Left cardiac atrium (tissue), 4 donors: ENCODE data around the gene GPR18. TPM values are rescaled to one million over a fixed set of nuclear protein-coding genes. Genes with fewer than 3 reads are reported as not detected.
A peak's percentile ranks its signal among the peaks of the same experiment; 100 is the strongest.
"Not testable (repeated sequence)": the region's sequence is repeated elsewhere in the genome, so short reads cannot be mapped to it uniquely, and the experiment has no call there.

Experiments
- ATAC-seq, 2 donors: fragments of 200-7000 bp; cut with Tn5 transposase; one replicate each; pipeline ENCODE4 v1.9.1; 2020; ENCODE audit warnings: mild to moderate bottlenecking in 2 of 2, moderate library complexity in 2 of 2
- DNase-seq: peaks from one replicate; pipeline ENCODE4 v3.0.0-alpha.2; 2020
- intact Hi-C, 2 donors: fragments of 100-400 bp; cut with DNase I; formaldehyde crosslinking; loops; one replicate each; pipeline versions ENCODE4 v1.14.1 to v1.15.1; 2022 to 2023
- total RNA-seq, 2 donors: library from RNA; stranded (reverse); fragmentation: NEBNext Ultra II Directional; extraction: Animal tissue kit (Norgen Biotek cat#: 25700); gene quantifications; one replicate each; pipeline ENCODE4 v1.2.1, GENCODE V29; 2021
- donor health status: DM: no; HTN: yes; CAD: no.
- donor health status: DM: no; HTN: yes; CAD: no; lungs with severe emphysema.
- donor health status: DM: yes; HTN: yes; CAD: no.
- donor health status: Dilated cardiomyopathy.

GPR18 gene
- total RNA-seq, 2 donors from 2014 or later: not detected

GRCh38 chr13:99218969-99219368, 39.2 kb downstream of the GPR18 start:
- ATAC-seq (peak in 1 of 2 donors; percentile 40), DNase-seq (no peak)
- intact Hi-C loops: no loop called here

GRCh38 chr13:99218545-99218944, 39.6 kb downstream of the GPR18 start:
- peak; percentile 61 to 79 for ATAC-seq

GRCh38 chr13:99218126-99218525, 40.1 kb downstream of the GPR18 start:
- DNase-seq (no peak), ATAC-seq (peak in 1 of 2 donors; percentile 12)
- intact Hi-C loops: no loop called here

More at GRCh38 chr13:99218545-99218944, 39.6 kb downstream of the GPR18 start:
- DNase-seq: peak; percentile 71
- intact Hi-C loops: no loop called here

GRCh38 chr13:99217461-99218110, 40.6 kb downstream of the GPR18 start:
- peak in 1 of 2 donors; percentile 30 for ATAC-seq
- DNase-seq: no peak
- intact Hi-C loops: no loop called here

- no peak for DNase-seq
- intact Hi-C loops: no loop called here
- no peak for ATAC-seq
Measured at GRCh38 chr13:99215184-99215830, 42.9 kb downstream of the GPR18 start.

GRCh38 chr13:99214731-99215130, 43.4 kb downstream of the GPR18 start:
- intact Hi-C loops: no loop called here
- no peak for DNase-seq
- no peak for ATAC-seq

- no peak for DNase-seq
- intact Hi-C loops: no loop called here
- ATAC-seq: no peak
Measured at GRCh38 chr13:99214232-99214631, 43.9 kb downstream of the GPR18 start.

- DNase-seq (no peak), ATAC-seq (no peak)
- intact Hi-C loops: no loop called here
Measured at GRCh38 chr13:99211421-99212035, 46.7 kb downstream of the GPR18 start.

- DNase-seq, intact Hi-C loops, ATAC-seq: not testable (repeated sequence)
Measured at GRCh38 chr13:99210627-99211026, 47.6 kb downstream of the GPR18 start.

- ATAC-seq (no peak), DNase-seq (no peak)
- intact Hi-C loops: loop anchor here in 1 of 2 donors (10.0 kb wide), 1 partner anchor 46 kb away; the partner anchor contains the start of gene GPR18
Measured at GRCh38 chr13:99208845-99209527, 49.2 kb downstream of the GPR18 start.

- ATAC-seq: no peak
- intact Hi-C loops: loop anchor here in 1 of 2 donors (10.0 kb wide), 1 partner anchor 47 kb away; the partner anchor contains the start of gene GPR18
- no peak for DNase-seq
Measured at GRCh38 chr13:99208185-99208584, 50.0 kb downstream of the GPR18 start.

GRCh38 chr13:99207511-99207910, 50.7 kb downstream of the GPR18 start:
- intact Hi-C loops: loop anchor here in 1 of 2 donors (10.0 kb wide), 1 partner anchor 47 kb away; the partner anchor contains the start of gene GPR18
- no peak for ATAC-seq
- no peak for DNase-seq

GRCh38 chr13:99206873-99207272, 51.3 kb downstream of the GPR18 start:
- intact Hi-C loops: loop anchor here in 1 of 2 donors (10.0 kb wide), 1 partner anchor 48 kb away; the partner anchor contains the start of gene GPR18
- no peak for ATAC-seq
- no peak for DNase-seq

GRCh38 chr13:99206226-99206625, 52.0 kb downstream of the GPR18 start:
- DNase-seq (no peak), ATAC-seq (no peak)
- intact Hi-C loops: loop anchor here in 1 of 2 donors (10.0 kb wide), 1 partner anchor 49 kb away; the partner anchor contains the start of gene GPR18

GRCh38 chr13:99205621-99206220, 52.5 kb downstream of the GPR18 start:
- intact Hi-C loops: loop anchor here in 1 of 2 donors (10.0 kb wide), 1 partner anchor 49 kb away; the partner anchor contains the start of gene GPR18
- ATAC-seq (no peak), DNase-seq (no peak)
